Neural cell (in vitro differentiated cells): ENCODE results near the gene RAB3A. TPM values are rescaled to one million over a fixed set of nuclear protein-coding genes. Genes with fewer than 3 reads are reported as not detected.

Experiments used
- H2AFZ ChIP-seq: fragments of 200-600, 300-800 bp; sonication (generic), shearing (Covaris generic); 2 replicates; pipeline ENCODE4 v1.6.0; 2014; ENCODE audit warnings: low read depth, mild to moderate bottlenecking, antibody characterized with exemption, low read length, moderate library complexity
- H3F3A ChIP-seq: fragments of 200-600 bp; shearing (Covaris generic); 2 replicates; pipeline ENCODE4 v1.6.1; 2016; ENCODE audit warnings: mild to moderate bottlenecking, moderate library complexity, mixed read lengths, antibody characterized with exemption, low read length; ENCODE audit not compliant: insufficient read depth, poor library complexity, severe bottlenecking
- H3K27ac ChIP-seq: fragments of 200-600, 300-800 bp; sonication (generic), shearing (Covaris generic); 2 replicates; pipeline ENCODE4 v1.5.1; 2014; ENCODE audit warnings: mild to moderate bottlenecking, low read length, moderate library complexity
- H3K27me3 ChIP-seq: fragments of 300-800, 200-600 bp; sonication (generic), shearing (Covaris generic); 2 replicates; pipeline ENCODE4 v1.6.0; 2014; ENCODE audit warnings: mild to moderate bottlenecking, low read depth, low read length, moderate library complexity; ENCODE audit not compliant: insufficient read depth
- H3K36me3 ChIP-seq: fragments of 300-800, 200-600 bp; sonication (generic), shearing (Covaris generic); 2 replicates; pipeline ENCODE4 v1.5.1; 2014; ENCODE audit warnings: mild to moderate bottlenecking, antibody characterized with exemption, low read length, moderate library complexity; ENCODE audit not compliant: insufficient read depth
- H3K4me2 ChIP-seq: fragments of 300-800, 200-600 bp; sonication (generic), shearing (Covaris generic); 2 replicates; pipeline ENCODE4 v1.6.0; 2014; ENCODE audit warnings: mild to moderate bottlenecking, low read length
- H3K4me3 ChIP-seq: fragments of 300-800, 200-600 bp; sonication (generic), shearing (Covaris generic); 2 replicates; pipeline ENCODE4 v1.5.1; 2014; ENCODE audit warnings: mild to moderate bottlenecking, low read length, moderate library complexity
- H3K79me2 ChIP-seq: fragments of 200-600 bp; shearing (Covaris generic); replicated peaks from 2 replicates; pipeline ENCODE4 v1.6.0; 2014; ENCODE audit warnings: mild to moderate bottlenecking, low read length, moderate library complexity; ENCODE audit not compliant: insufficient read depth
- H3K9ac ChIP-seq: fragments of 300-800, 200-600 bp; sonication (generic), shearing (Covaris generic); 2 replicates; pipeline ENCODE4 v1.6.1; 2016; ENCODE audit warnings: mild to moderate bottlenecking, low read length, mixed read lengths
- H3K9me2 ChIP-seq: fragments of 200-600 bp; shearing (Covaris generic); 2 replicates; pipeline ENCODE4 v1.6.1; 2016; ENCODE audit warnings: mild to moderate bottlenecking, low read length, mixed read lengths; ENCODE audit not compliant: insufficient read depth
- H3K9me3 ChIP-seq: fragments of 200-600, 300-800 bp; sonication (generic), shearing (Covaris generic); 2 replicates; pipeline ENCODE4 v1.6.1; 2016; ENCODE audit warnings: mild to moderate bottlenecking, mixed run types, low read length, moderate library complexity, mixed read lengths
- H4K20me1 ChIP-seq: fragments of 200-600 bp; shearing (Covaris generic); 2 replicates; pipeline ENCODE4 v1.6.1; 2016; ENCODE audit warnings: mild to moderate bottlenecking, mixed run types; ENCODE audit not compliant: insufficient read depth
- CTCF ChIP-seq: fragments of 450-650 bp; IDR thresholded peaks from 2 replicates; pipeline ENCODE4 v1.5.1; 2014; ENCODE audit warnings: antibody characterized with exemption, mild to moderate bottlenecking, moderate library complexity; ENCODE audit not compliant: poor library complexity, severe bottlenecking
- EP300 ChIP-seq: fragments of 450-650 bp; conservative IDR thresholded peaks from 2 replicates; pipeline ENCODE4 v1.6.1; 2014; ENCODE audit warnings: antibody characterized with exemption, mild to moderate bottlenecking, moderate library complexity; ENCODE audit not compliant: poor library complexity, severe bottlenecking
- EZH2 ChIP-seq: fragments of 200-600, 300-800 bp; shearing (Covaris generic), sonication (generic); IDR thresholded peaks from 2 replicates; pipeline ENCODE4 v1.6.1; 2014; ENCODE audit warnings: antibody characterized with exemption, low read length, borderline replicate concordance, mild to moderate bottlenecking; ENCODE audit not compliant: insufficient read depth, poor library complexity, severe bottlenecking
- MXI1 ChIP-seq: fragments of 450-650 bp; conservative IDR thresholded peaks from 2 replicates; pipeline ENCODE4 v1.6.1; 2014; ENCODE audit warnings: antibody characterized with exemption, mild to moderate bottlenecking; ENCODE audit not compliant: poor library complexity, severe bottlenecking
- POLR2AphosphoS5 ChIP-seq: IDR thresholded peaks from 2 replicates; pipeline ENCODE4 v1.6.1; 2012
- RAD21 ChIP-seq: fragments of 450-650 bp; conservative IDR thresholded peaks from 2 replicates; pipeline ENCODE4 v1.6.1; 2014; ENCODE audit warnings: antibody characterized with exemption, mild to moderate bottlenecking, moderate library complexity
- REST ChIP-seq: IDR thresholded peaks from 2 replicates; pipeline ENCODE4 v1.6.1; 2012; ENCODE audit warnings: borderline replicate concordance
- SMC3 ChIP-seq: fragments of 450-650 bp; conservative IDR thresholded peaks from 2 replicates; pipeline ENCODE4 v1.6.1; 2014; ENCODE audit warnings: antibody characterized with exemption, mild to moderate bottlenecking, moderate library complexity; ENCODE audit not compliant: poor library complexity
- TAF1 ChIP-seq: IDR thresholded peaks from 2 replicates; pipeline ENCODE4 v1.6.1; 2012; ENCODE audit warnings: low read depth
- polyA plus RNA-seq: library from polyadenylated mRNA; depleted of rRNA; stranded (reverse); fragments of >200 nt; gene quantifications from 2 replicates; pipeline ENCODE4 v1.2.3, GENCODE V29; 2014

RAB3A gene
- polyA plus RNA-seq, 1 donor from 2014 or later: 32.3 TPM

- no peaks in the 10 kb centered on the region for H3K36me3 ChIP-seq
- TF ChIP-seq CTCF: no peak
- TF ChIP-seq SMC3: no peak
- no peak for TF ChIP-seq REST
- TF ChIP-seq EP300: no peak
- no peak for TF ChIP-seq EZH2
- no peak for TF ChIP-seq TAF1
- no peak for TF ChIP-seq MXI1
- TF ChIP-seq RAD21: no peak
- TF ChIP-seq POLR2AphosphoS5: no peak
These were observed 35.0 kb downstream of the RAB3A start for GRCh38 chr19:18168673-18169381.

GRCh38 chr19:18167975-18168645 lies 35.7 kb downstream of the RAB3A start:
- Histone ChIP-seq H3K4me3 (no peak overlapping the region), H3F3A (no peaks in the 10 kb centered on the region), H3K9me3 (no peaks in the 10 kb centered on the region), H3K27me3 (no peaks in the 10 kb centered on the region), H3K27ac (no peak overlapping the region), H2AFZ (no peak overlapping the region), H4K20me1 (no peaks in the 10 kb centered on the region), H3K9ac (no peak overlapping the region), H3K36me3 (no peaks in the 10 kb centered on the region), H3K79me2 (no peaks in the 10 kb centered on the region), H3K9me2 (no peaks in the 10 kb centered on the region), H3K4me2 (no peak overlapping the region)
- TF ChIP-seq POLR2AphosphoS5 (no peak), EP300 (no peak), SMC3 (peak; percentile 66), RAD21 (peak; percentile 58), CTCF (peak; percentile 64)

More at GRCh38 chr19:18168673-18169381, 35.0 kb downstream of the RAB3A start:
- Histone ChIP-seq H3K27ac (no peak overlapping the region), H4K20me1 (no peaks in the 10 kb centered on the region), H3F3A (no peaks in the 10 kb centered on the region), H3K4me2 (no peak overlapping the region), H3K79me2 (no peaks in the 10 kb centered on the region), H3K9me2 (no peaks in the 10 kb centered on the region), H3K9ac (no peak overlapping the region), H3K4me3 (no peak overlapping the region), H2AFZ (no peak overlapping the region), H3K27me3 (peaks cover 6% of the 10 kb centered on the region), H3K9me3 (no peaks in the 10 kb centered on the region)
